ENCODE results near the gene APOBEC3A.
"Not testable (repeated sequence)": the region's sequence is repeated elsewhere in the genome, so short reads cannot be mapped to it uniquely, and the experiment has no call there.

Gene APOBEC3A

GRCh38 chr22:38981005-38981991 lies 23.9 kb downstream of the APOBEC3A start:
- no peak for DNase-seq (ENCODE audit: low read depth)

- DNase-seq (ENCODE audit: low read depth): peak; percentile 78
Observed at GRCh38 chr22:38981992-38982927, 24.9 kb downstream of the APOBEC3A start, which contains the start of gene APOBEC3B. Gene APOBEC3B (plus strand): TSS chr22:38982347. CDS start chr22:38982454, 107 bp downstream.

- DNase-seq (ENCODE audit: low read depth): no peak
Observed at GRCh38 chr22:38984224-38984623, 26.8 kb downstream of the APOBEC3A start.

- DNase-seq (ENCODE audit: low read depth): not testable (repeated sequence)
Observed at GRCh38 chr22:38984784-38985757, 27.7 kb downstream of the APOBEC3A start.

- no peak for DNase-seq (ENCODE audit: low read depth)
Observed at GRCh38 chr22:38986629-38987028, 29.2 kb downstream of the APOBEC3A start.

- DNase-seq (ENCODE audit: low read depth): no peak
Observed at GRCh38 chr22:38987171-38987895, 29.9 kb downstream of the APOBEC3A start.

- no peak for DNase-seq (ENCODE audit: low read depth)
Observed at GRCh38 chr22:38989466-38989865, 32.1 kb downstream of the APOBEC3A start.

- DNase-seq (ENCODE audit: low read depth): not testable (repeated sequence)
Observed at GRCh38 chr22:38992871-38993371, 35.5 kb downstream of the APOBEC3A start.

- DNase-seq (ENCODE audit: low read depth): no peak
Observed at GRCh38 chr22:38996105-38996504, 38.7 kb downstream of the APOBEC3A start.

GRCh38 chr22:38997518-38997917 lies 40.1 kb downstream of the APOBEC3A start:
- no peak for DNase-seq (ENCODE audit: low read depth)

- DNase-seq (ENCODE audit: low read depth): peak; percentile 74
Observed at GRCh38 chr22:39003165-39003638, 45.8 kb downstream of the APOBEC3A start.

GRCh38 chr22:39007177-39007576 lies 49.8 kb downstream of the APOBEC3A start:
- DNase-seq (ENCODE audit: low read depth): no peak

GRCh38 chr22:39008271-39008850 lies 51.0 kb downstream of the APOBEC3A start:
- not testable (repeated sequence) for DNase-seq (ENCODE audit: low read depth)

- DNase-seq (ENCODE audit: low read depth): no peak
Observed at GRCh38 chr22:39010946-39011345, 53.5 kb downstream of the APOBEC3A start.
